Measurements from ENCODE around the gene DEDD2.
"Not testable (repeated sequence)": the region's sequence is repeated elsewhere in the genome, so short reads cannot be mapped to it uniquely, and the experiment has no call there.

- TF ChIP-seq CTCF (IDR thresholded peaks at IDR 0.05; ENCODE audit: extremely low read depth in 1 of 2, insufficient read depth in 1 of 2, low read depth in 1 of 2, low read length in 2 of 2); EZH2 (IDR thresholded peaks at IDR 0.05; ENCODE audit: borderline replicate concordance, low read depth, low read length, severe bottlenecking); POLR2A (IDR thresholded peaks at IDR 0.05; ENCODE audit: low read depth, low read length): not testable (repeated sequence)
Observed at GRCh38 chr19:42257842-42258241, 40.4 kb upstream of the DEDD2 start.

Measured in endothelial cell of umbilical vein (primary cell).